CD4-positive, CD25-positive, alpha-beta regulatory T cell (primary cell): ENCODE results near the gene MON1A. TPM values are rescaled to one million over a fixed set of nuclear protein-coding genes. Genes with fewer than 3 reads are reported as not detected.

Experiments
- ATAC-seq, 2 donors: fragments of 150-1000 bp; cut with Tn5 transposase; one replicate each; pipeline ENCODE4 v1.10.0; 2021; ENCODE audit warnings: low read depth in 2 of 2, moderate number of reproducible peaks in 2 of 2, moderate library complexity in 1 of 2
- DNase-seq, 3 donors: peaks; one replicate each; pipeline versions ENCODE4 v3.0.0 to v3.0.0-alpha.2; 2012 to 2022; ENCODE audit warnings: mixed read lengths in 1 of 3
- H3K27ac ChIP-seq: one replicate; pipeline ENCODE4 v1.7.0; 2013; ENCODE audit warnings: mild to moderate bottlenecking, low read length; ENCODE audit not compliant: insufficient read depth, poor library complexity, severe bottlenecking
- H3K27me3 ChIP-seq: one replicate; pipeline ENCODE4 v1.7.0; 2013; ENCODE audit warnings: low read length; ENCODE audit not compliant: control insufficient read depth, insufficient read depth
- H3K36me3 ChIP-seq: one replicate; pipeline ENCODE4 v1.7.0; 2013; ENCODE audit warnings: mild to moderate bottlenecking, low read length, moderate library complexity; ENCODE audit not compliant: control insufficient read depth, insufficient read depth
- H3K4me1 ChIP-seq: 2 replicates; pipeline ENCODE4 v1.7.0; 2013; ENCODE audit warnings: mild to moderate bottlenecking, low read length; ENCODE audit not compliant: insufficient read depth, control insufficient read depth, poor library complexity, severe bottlenecking
- H3K4me3 ChIP-seq: one replicate; pipeline ENCODE4 v1.7.0; 2013; ENCODE audit warnings: low read depth, mild to moderate bottlenecking, low read length, moderate library complexity
- H3K9me3 ChIP-seq, 2 experiments: 1 replicate in 1 of 2; 2 replicates in 1 of 2; pipeline ENCODE4 v1.7.0; 2013; ENCODE audit warnings: low read length in 2 of 2, mild to moderate bottlenecking in 1 of 2, moderate library complexity in 1 of 2; ENCODE audit not compliant: control insufficient read depth in 2 of 2
- H3K27ac Mint-ChIP-seq, 3 donors: one replicate each; pipeline ENCODE4 v1.8.0; 2020 to 2022; ENCODE audit warnings: mild to moderate bottlenecking in 3 of 3, mixed read lengths in 3 of 3, moderate library complexity in 2 of 3
- H3K27me3 Mint-ChIP-seq: one replicate; pipeline ENCODE4 v1.8.0; 2022; ENCODE audit warnings: mild to moderate bottlenecking, mixed read lengths
- H3K36me3 Mint-ChIP-seq: one replicate; pipeline ENCODE4 v1.8.0; 2020; ENCODE audit warnings: mixed read lengths
- H3K4me1 Mint-ChIP-seq, 4 donors: one replicate each; pipeline ENCODE4 v1.8.0; 2020 to 2022; ENCODE audit warnings: mixed read lengths in 4 of 4, mild to moderate bottlenecking in 1 of 4
- H3K4me3 Mint-ChIP-seq, 4 donors: one replicate each; pipeline ENCODE4 v1.8.0; 2020 to 2022; ENCODE audit warnings: mild to moderate bottlenecking in 4 of 4, mixed read lengths in 4 of 4, moderate library complexity in 3 of 4
- H3K9me3 Mint-ChIP-seq, 7 donors: one replicate each; pipeline ENCODE4 v1.8.0; 2020 to 2022; ENCODE audit warnings: mixed read lengths in 7 of 7, mild to moderate bottlenecking in 3 of 7, moderate library complexity in 2 of 7
- polyA plus RNA-seq, 4 donors: library from polyadenylated mRNA; unstranded; fragments of 300-500 nt; fragmentation: Illumina TruSeq; gene quantifications; one replicate each; pipeline ENCODE4 v1.2.3, GENCODE V29; 2021
- total RNA-seq: library from RNA; stranded (reverse); gene quantifications from one replicate; pipeline ENCODE4 v1.2.3, GENCODE V29; 2022

MON1A gene
- total and polyA plus RNA-seq, 5 donors from 2014 or later: 4.7 to 20.1 (median 19.2) TPM

GRCh38 chr3:49869525-49870126 lies 60.0 kb downstream of the MON1A start, which contains the start of gene CAMKV:
Gene CAMKV, minus strand, starts transcription at chr3:49869906. Its CDS starts 7,518 bp downstream, at chr3:49862388.
- H3K4me1 ChIP-seq: peaks cover 13% of the 10 kb centered on the region
- no peak within 1 kb of the TSS for H3K27ac ChIP-seq
- H3K27me3 ChIP-seq: peaks cover 8% of the 10 kb centered on the region
- Mint-ChIP-seq H3K36me3 (no peaks in the 10 kb centered on the region), H3K9me3 (no peaks in the 10 kb centered on the region), H3K27me3 (peaks cover 15% of the 10 kb centered on the region), H3K27ac (no peak within 1 kb of the TSS), H3K4me1 (peaks cover 0 to 12% (median 4%) of the 10 kb centered on the region in 4 donors), H3K4me3 (peak within 1 kb of the TSS; percentile 25 to 46 (median 36))
- peak in 2 of 3 donors; percentile 29 to 35 for DNase-seq
- no peaks in the 10 kb centered on the region for H3K9me3 ChIP-seq
- H3K4me3 ChIP-seq: no peak within 1 kb of the TSS
- no peaks in the 10 kb centered on the region for H3K36me3 ChIP-seq
- ATAC-seq: peak in 1 of 2 donors; percentile 36

DNA sequence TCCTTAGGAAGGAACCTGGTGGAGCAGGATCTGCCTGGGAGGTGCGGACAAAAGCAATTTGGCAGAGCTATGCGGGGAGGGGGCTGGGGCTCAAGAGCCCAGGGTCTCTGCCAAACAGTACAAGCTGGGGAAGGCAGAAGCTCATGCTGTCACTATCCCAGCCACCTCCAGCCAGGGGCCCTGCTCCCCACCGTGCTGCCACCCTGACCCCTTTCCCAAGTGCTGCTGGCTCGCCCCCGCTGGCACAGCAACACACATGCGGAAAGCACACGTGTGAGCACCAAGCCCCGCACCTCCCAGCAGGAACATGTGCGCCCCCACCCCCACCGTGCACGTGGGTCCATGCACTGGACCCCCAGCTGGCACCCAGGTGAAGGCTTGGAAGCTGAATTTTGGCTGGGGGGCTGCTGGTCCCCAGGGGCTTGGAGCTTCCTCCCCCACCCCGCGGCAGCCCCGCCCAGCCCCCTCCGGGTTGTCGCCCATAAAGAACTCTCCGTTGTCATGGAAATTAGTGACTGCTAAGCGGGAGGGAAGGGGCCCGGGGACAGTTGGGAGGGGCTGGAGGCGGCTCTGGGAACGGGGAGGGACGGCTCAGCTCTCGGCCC lies 60.6 kb downstream of the MON1A start:
- no peaks in the 10 kb centered on the region for H3K36me3 ChIP-seq
- H3K27me3 ChIP-seq: peaks cover 8% of the 10 kb centered on the region
- peaks cover 13% of the 10 kb centered on the region for H3K4me1 ChIP-seq
- no peak overlapping the region for H3K27ac ChIP-seq
- H3K9me3 ChIP-seq: no peaks in the 10 kb centered on the region
- H3K4me1 Mint-ChIP-seq: peaks cover 0 to 12% (median 4%) of the 10 kb centered on the region in 4 donors
- no peaks in the 10 kb centered on the region for H3K9me3 Mint-ChIP-seq
- DNase-seq: no peak
- peaks cover 15% of the 10 kb centered on the region for H3K27me3 Mint-ChIP-seq
- H3K4me3 ChIP-seq: no peak overlapping the region
- H3K36me3 Mint-ChIP-seq: no peaks in the 10 kb centered on the region
- peak overlapping the region; percentile 25 to 44 (median 36) for H3K4me3 Mint-ChIP-seq
- H3K27ac Mint-ChIP-seq: no peak overlapping the region
- no peak for ATAC-seq

DNA sequence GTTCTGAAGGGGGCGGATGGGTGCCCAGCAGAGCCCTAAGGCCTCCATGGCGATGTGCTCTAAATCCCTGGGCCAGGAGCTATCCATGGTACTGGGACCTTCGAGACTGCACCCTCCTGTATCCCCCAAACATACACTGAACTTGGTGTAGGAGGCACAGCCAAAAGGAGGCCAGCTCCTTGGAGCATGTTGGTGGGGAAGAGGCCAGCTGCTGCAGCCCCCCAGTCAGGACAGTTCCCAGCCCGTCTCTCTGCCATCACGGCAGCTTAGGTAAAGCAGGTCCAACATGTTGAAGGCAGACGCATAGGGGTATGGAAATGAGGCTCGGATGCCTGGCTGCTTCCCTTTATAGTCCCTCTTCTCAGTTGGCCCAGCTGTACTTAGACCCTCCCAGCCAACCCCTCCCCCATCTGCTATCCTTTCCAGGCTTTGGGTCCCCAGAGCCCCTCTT lies 61.7 kb downstream of the MON1A start:
- DNase-seq (peak in 2 of 3 donors; percentile 3 to 23), ATAC-seq (no peak)
- no peak overlapping the region for H3K4me3 ChIP-seq
- H3K4me1 ChIP-seq: peaks cover 13% of the 10 kb centered on the region
- Mint-ChIP-seq H3K4me3 (peak overlapping the region in 2 of 4 donors; percentile 25 to 35), H3K4me1 (peaks cover 0 to 11% (median 4%) of the 10 kb centered on the region in 4 donors), H3K27me3 (peaks cover 22% of the 10 kb centered on the region), H3K9me3 (no peaks in the 10 kb centered on the region), H3K27ac (no peak overlapping the region), H3K36me3 (no peaks in the 10 kb centered on the region)
- no peaks in the 10 kb centered on the region for H3K9me3 ChIP-seq
- H3K27me3 ChIP-seq: peaks cover 8% of the 10 kb centered on the region
- no peak overlapping the region for H3K27ac ChIP-seq
- no peaks in the 10 kb centered on the region for H3K36me3 ChIP-seq

DNA sequence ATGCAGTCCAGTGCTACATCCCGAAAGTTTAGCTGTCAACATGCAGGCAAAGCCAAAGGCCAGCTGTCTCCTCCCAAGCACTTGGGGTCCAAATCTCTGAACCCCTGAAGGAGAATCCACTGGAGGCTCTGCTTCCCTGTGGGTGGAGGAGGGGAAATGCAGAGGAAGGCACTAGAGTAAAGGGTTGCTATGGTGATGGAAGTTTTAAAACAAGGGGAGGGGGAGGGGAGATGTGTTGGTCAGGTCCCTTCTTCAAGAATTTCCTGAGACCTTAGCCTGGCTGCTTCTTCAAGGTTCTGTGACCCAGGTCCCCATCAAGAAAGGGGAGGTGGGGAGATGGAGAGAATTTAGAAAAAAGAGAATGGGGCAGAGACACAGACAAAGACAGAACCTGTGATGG lies 62.2 kb downstream of the MON1A start:
- H3K27me3 ChIP-seq: peaks cover 8% of the 10 kb centered on the region
- Mint-ChIP-seq H3K9me3 (no peaks in the 10 kb centered on the region), H3K4me3 (peak overlapping the region in 1 of 4 donors; percentile 2), H3K36me3 (no peaks in the 10 kb centered on the region), H3K4me1 (peaks cover 0 to 10% (median 4%) of the 10 kb centered on the region in 4 donors), H3K27ac (no peak overlapping the region), H3K27me3 (peaks cover 24% of the 10 kb centered on the region)
- DNase-seq (no peak), ATAC-seq (no peak)
- H3K9me3 ChIP-seq: no peaks in the 10 kb centered on the region
- no peak overlapping the region for H3K4me3 ChIP-seq
- H3K27ac ChIP-seq: no peak overlapping the region
- H3K4me1 ChIP-seq: peaks cover 13% of the 10 kb centered on the region
- H3K36me3 ChIP-seq: no peaks in the 10 kb centered on the region

DNA sequence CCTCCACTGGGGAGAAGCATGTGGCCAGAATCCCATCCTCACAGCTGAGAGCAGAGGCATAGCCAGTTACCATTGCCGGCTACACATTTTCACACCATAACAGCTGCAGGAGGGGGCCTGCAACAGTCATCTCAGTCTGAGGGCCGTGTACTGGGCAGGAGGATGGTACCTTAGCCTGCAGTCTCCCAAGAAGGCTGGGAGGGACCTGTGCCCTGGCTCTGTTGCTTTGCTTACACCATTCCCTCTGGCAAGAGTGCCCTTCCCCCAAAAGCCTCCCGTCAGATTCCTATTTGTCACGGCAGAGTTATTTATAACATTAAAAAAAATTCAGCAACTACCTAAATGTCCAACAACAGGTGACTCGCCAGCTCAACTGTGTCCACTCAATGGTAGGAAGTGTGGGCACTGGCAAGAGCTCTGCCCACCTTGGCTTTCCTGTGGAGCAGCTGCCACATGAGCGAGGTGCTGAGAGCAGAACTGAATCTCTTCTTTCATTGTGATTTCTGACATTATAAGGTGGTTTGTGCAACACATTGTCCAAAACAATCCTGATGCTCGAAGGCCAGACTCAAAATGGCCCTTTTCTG lies 64.3 kb downstream of the MON1A start:
- Mint-ChIP-seq H3K27me3 (peaks cover 23% of the 10 kb centered on the region), H3K9me3 (no peaks in the 10 kb centered on the region), H3K27ac (no peak overlapping the region), H3K4me1 (peaks cover 0 to 6% (median 0%) of the 10 kb centered on the region in 4 donors), H3K4me3 (no peak overlapping the region), H3K36me3 (peaks cover 3% of the 10 kb centered on the region)
- DNase-seq (no peak), ATAC-seq (no peak)
- H3K27me3 ChIP-seq: peaks cover 8% of the 10 kb centered on the region
- no peak overlapping the region for H3K4me3 ChIP-seq
- no peaks in the 10 kb centered on the region for H3K9me3 ChIP-seq
- H3K36me3 ChIP-seq: no peaks in the 10 kb centered on the region
- no peak overlapping the region for H3K27ac ChIP-seq
- H3K4me1 ChIP-seq: peaks cover 13% of the 10 kb centered on the region

GRCh38 chr3:49864505-49864904 lies 65.1 kb downstream of the MON1A start:
- Mint-ChIP-seq H3K4me1 (peaks cover 0 to 4% (median 0%) of the 10 kb centered on the region in 4 donors), H3K36me3 (peaks cover 3% of the 10 kb centered on the region), H3K27ac (no peak overlapping the region), H3K27me3 (peaks cover 24% of the 10 kb centered on the region), H3K9me3 (no peaks in the 10 kb centered on the region), H3K4me3 (no peak overlapping the region)
- Histone ChIP-seq H3K4me1 (peaks cover 7% of the 10 kb centered on the region), H3K27me3 (peaks cover 8% of the 10 kb centered on the region), H3K9me3 (no peaks in the 10 kb centered on the region), H3K4me3 (no peak overlapping the region), H3K27ac (no peak overlapping the region), H3K36me3 (no peaks in the 10 kb centered on the region)
- ATAC-seq: no peak
- no peak for DNase-seq

DNA sequence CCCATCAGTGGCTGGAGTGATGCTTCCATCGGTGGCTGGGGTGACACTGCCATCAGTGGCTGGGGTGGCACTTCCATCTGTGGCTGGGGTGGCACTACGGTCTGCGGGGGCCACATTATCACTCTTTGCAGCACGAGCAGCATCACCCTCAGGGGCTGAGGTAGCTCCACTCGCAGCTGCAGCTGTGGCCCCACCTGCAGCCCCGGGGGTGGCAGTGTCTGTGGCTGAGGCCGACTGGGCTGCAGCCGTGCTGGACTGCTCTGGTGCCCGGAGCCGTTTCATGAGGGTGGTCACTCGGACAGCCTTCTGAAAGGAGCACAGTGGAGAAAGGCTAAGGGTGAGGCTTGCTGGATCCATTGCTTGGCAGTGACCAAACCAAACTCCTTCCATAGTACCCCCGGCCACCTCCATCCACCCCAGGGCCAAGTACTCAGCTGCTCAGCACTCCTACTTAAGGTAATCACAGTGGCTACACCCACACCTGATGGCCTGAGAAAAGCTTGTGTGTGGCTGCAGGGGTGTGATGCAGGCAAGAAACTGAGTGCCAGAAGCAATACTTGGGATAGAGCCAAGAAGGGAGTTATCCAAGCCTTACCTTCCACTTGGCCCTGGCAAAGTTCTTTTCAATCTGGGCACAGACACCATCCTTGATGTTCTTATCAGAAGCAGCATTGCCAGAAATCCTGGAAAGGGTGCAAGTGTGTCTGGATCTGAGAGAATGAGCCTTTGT lies 69.9 kb downstream of the MON1A start:
- no peak overlapping the region for H3K27ac ChIP-seq
- peaks cover 3 to 18% (median 10%) of the 10 kb centered on the region in 4 donors for H3K4me1 Mint-ChIP-seq

More for the DNA sequence above, 69.9 kb downstream of the MON1A start:
- no peaks in the 10 kb centered on the region for H3K9me3 ChIP-seq
- no peaks in the 10 kb centered on the region for H3K27me3 ChIP-seq
- DNase-seq: no peak
- Mint-ChIP-seq H3K27ac (no peak overlapping the region), H3K9me3 (no peaks in the 10 kb centered on the region), H3K27me3 (peaks cover 14% of the 10 kb centered on the region), H3K4me3 (no peak overlapping the region), H3K36me3 (peaks cover 3% of the 10 kb centered on the region)
- H3K36me3 ChIP-seq: no peaks in the 10 kb centered on the region
- ATAC-seq: no peak
- H3K4me3 ChIP-seq: no peak overlapping the region
- H3K4me1 ChIP-seq: peaks cover 15% of the 10 kb centered on the region
